Stomach (tissue), 19 donors: ENCODE results near the gene CDC42. TPM values are rescaled to one million over a fixed set of nuclear protein-coding genes. Genes with fewer than 3 reads are reported as not detected.
"Not testable (repeated sequence)": the region's sequence is repeated elsewhere in the genome, so short reads cannot be mapped to it uniquely, and the experiment has no call there.

Experiments
- DNase-seq, 2 donors: peaks; one replicate each; pipeline versions ENCODE4 v3.0.0 to v3.0.0-alpha.2; 2013 to 2019
- H3K27ac ChIP-seq, 5 donors: fragments of 200-600 bp in 4 of 5; sonication (generic) in 4 of 5; one replicate each; pipeline ENCODE4 v1.5.1; 2013 to 2019; ENCODE audit warnings: mild to moderate bottlenecking in 1 of 5, moderate library complexity in 1 of 5
- H3K27me3 ChIP-seq, 3 donors: fragments of 200-600 bp; sonication (generic); one replicate each; pipeline ENCODE4 v1.5.1; 2017 to 2019; ENCODE audit warnings: mixed run types in 1 of 3
- H3K36me3 ChIP-seq, 4 donors: fragments of 200-600 bp; sonication (generic); 1 replicate in 3 of 4; 2 replicates in 1 of 4; pipeline ENCODE4 v1.5.1; 2016 to 2019
- H3K4me1 ChIP-seq, 4 donors: fragments of 200-600 bp; sonication (generic); one replicate each; pipeline ENCODE4 v1.5.1; 2016 to 2019
- H3K4me3 ChIP-seq, 4 donors: fragments of 200-600 bp; sonication (generic) in 3 of 4; one replicate each; pipeline ENCODE4 v1.5.1; 2016 to 2019; ENCODE audit warnings: mild to moderate bottlenecking in 1 of 4
- H3K9me3 ChIP-seq, 4 donors: fragments of 200-600 bp; sonication (generic); one replicate each; pipeline ENCODE4 v1.5.1; 2016 to 2019
- CTCF ChIP-seq, 7 experiments: fragments of 450-650 bp in 4 of 7; fragments of 200-600 bp in 3 of 7; sonication (generic) in 3 of 7; IDR thresholded peaks; one replicate each; pipeline ENCODE4 v1.5.1; 2016 to 2019; ENCODE audit warnings: antibody characterized with exemption in 7 of 7, control low read depth in 2 of 7, mild to moderate bottlenecking in 1 of 7
- EP300 ChIP-seq: sonication (generic); formaldehyde crosslinking; IDR thresholded peaks from one replicate; pipeline ENCODE4 v1.6.1; 2017; ENCODE audit warnings: antibody characterized with exemption
- POLR2A ChIP-seq, 4 donors: fragments of 450-650 bp; IDR thresholded peaks; one replicate each; pipeline ENCODE4 v1.6.1; 2016; ENCODE audit warnings: antibody characterized with exemption in 4 of 4, control low read depth in 2 of 4, mild to moderate bottlenecking in 1 of 4, moderate library complexity in 1 of 4
- POLR2AphosphoS5 ChIP-seq, 3 donors: sonication (generic); formaldehyde crosslinking; IDR thresholded peaks; one replicate each; pipeline ENCODE4 v1.6.1; 2016; ENCODE audit warnings: antibody characterized with exemption in 3 of 3
- WGBS, 5 donors: extraction: QIAGEN DNeasy Blood & Tissue Kit in 3 of 5; methylation state at CpG; one replicate each; pipeline versions ENCODE4 v1.1.5 to v1.1.7; 2013 to 2018; 5-methylcytosine and 5-hydroxymethylcytosine counted together
- intact Hi-C: fragments of 100-400 bp; cut with DNase I; formaldehyde crosslinking; loops from one replicate; pipeline ENCODE4 v1.15.1; 2023; ENCODE audit warnings: low total_unique reads
- long read RNA-seq, 10 donors: transcript quantifications; one replicate each; lab custom pipeline, GENCODE V29; 2026
- polyA plus RNA-seq, 3 donors: library from polyadenylated mRNA; stranded (reverse); fragments of 200-250 nt; gene quantifications; one replicate each; pipeline ENCODE4 v1.2.3, GENCODE V29; 2013
- total RNA-seq, 5 donors: library from RNA; depleted of rRNA; stranded (reverse); fragments of >200 nt; gene quantifications; one replicate each; pipeline versions ENCODE4 v1.1.0 to v1.2.3, GENCODE V29; 2014 to 2016
- donor health status: healthy with polysubstance abuse.
- donor health status: Bipolar disorder and iron deficiency.
- donor health status: healthy.

CDC42 gene
- total RNA-seq: 100 to 1,000 TPM in 2 of 5 donors, 10 to 100 TPM in 3; 72.4 to 425 (median 80.8) TPM
- 100 to 1,000 TPM in 2 of 3 donors, 10 to 100 TPM in 1; 91.8 to 242 (median 179) TPM for polyA plus RNA-seq
- long read RNA-seq, donor 1, partial matches to known transcripts: 28 of 56 reads
- long read RNA-seq, donor 1, other reads (novel, unspliced or antisense): 27 of 56 reads
- long read RNA-seq, donor 2, partial matches to known transcripts: 0 of 43 reads
- long read RNA-seq, donor 2, other reads (novel, unspliced or antisense): 41 of 43 reads
- long read RNA-seq, donor 3, partial matches to known transcripts: 65 of 65 reads
- long read RNA-seq, donor 3, other reads (novel, unspliced or antisense): 0 of 65 reads
- long read RNA-seq, donor 4, partial matches to known transcripts: 0 of 6 reads
- long read RNA-seq, donor 4, other reads (novel, unspliced or antisense): 6 of 6 reads
- long read RNA-seq, donor 5, partial matches to known transcripts: 32 of 107 reads
- long read RNA-seq, donor 5, other reads (novel, unspliced or antisense): 69 of 107 reads
- long read RNA-seq, donor 6: 0 reads
- long read RNA-seq, donor 7, partial matches to known transcripts: 89 of 171 reads
- long read RNA-seq, donor 7, other reads (novel, unspliced or antisense): 80 of 171 reads
- long read RNA-seq, donor 8, partial matches to known transcripts: 117 of 120 reads
- long read RNA-seq, donor 8, other reads (novel, unspliced or antisense): 0 of 120 reads
- long read RNA-seq, donor 9, partial matches to known transcripts: 295 of 359 reads
- long read RNA-seq, donor 9, other reads (novel, unspliced or antisense): 54 of 359 reads
- long read RNA-seq, donor 10, partial matches to known transcripts: 22 of 45 reads
- long read RNA-seq, donor 10, other reads (novel, unspliced or antisense): 23 of 45 reads

- H3K4me3 ChIP-seq: peak within 1 kb of the TSS; percentile 63 to 100 (median 85)
- TF ChIP-seq POLR2AphosphoS5 (IDR thresholded peaks at IDR 0.05) (peak; percentile 98 to 100 (median 99)), POLR2A (IDR thresholded peaks at IDR 0.05) (peak in 2 of 4 donors; percentile 93 to 98), CTCF (IDR thresholded peaks at IDR 0.05) (no peak), EP300 (no peak)
- intact Hi-C loops: no loop called here
These were observed at the start of gene CDC42 for GRCh38 chr1:22052115-22053016. Gene CDC42, plus strand, starts transcription at chr1:22052709. Its CDS starts 25,770 bp downstream, at chr1:22078479.

DNA sequence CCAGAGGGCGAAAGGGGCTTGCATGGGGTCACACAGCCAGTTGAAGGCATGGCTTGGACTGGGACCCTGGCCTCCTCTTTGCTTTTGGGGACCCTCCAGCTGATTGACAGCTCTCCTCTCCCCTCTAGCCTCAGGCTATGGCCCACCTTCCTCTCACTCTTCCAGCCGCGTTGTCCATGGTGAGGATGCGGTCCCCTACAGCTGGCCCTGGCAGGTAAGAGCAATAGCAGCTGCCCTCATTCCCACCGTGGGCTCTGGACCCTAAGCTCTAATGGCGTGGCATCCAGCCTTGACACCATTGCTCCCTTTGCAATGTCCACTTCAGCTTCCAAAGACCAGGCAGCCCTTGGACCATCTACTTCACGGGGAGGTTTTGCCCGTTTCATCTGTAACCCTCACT, 49.6 kb upstream of the CDC42 start:
- H3K36me3 ChIP-seq, H3K9me3 ChIP-seq, H3K27me3 ChIP-seq, DNase-seq, H3K27ac ChIP-seq, H3K4me3 ChIP-seq, intact Hi-C loops: not testable (repeated sequence)
- 82 to 93% (median 90%) methylated on average over 8 of the region's 8 CpGs for whole genome bisulfite sequencing, 5 donors
- H3K4me1 ChIP-seq: peaks cover 0 to 12% (median 0%) of the 10 kb centered on the region in 4 donors

More at GRCh38 chr1:22052115-22053016, at the start of gene CDC42:
- Histone ChIP-seq H3K27ac (peak within 1 kb of the TSS; percentile 98 to 100 (median 100)), H3K36me3 (peaks cover 0 to 7% (median 1%) of the 10 kb centered on the region in 4 donors), H3K9me3 (no peaks in the 10 kb centered on the region), H3K4me1 (peaks cover 24 to 45% (median 35%) of the 10 kb centered on the region in 4 donors), H3K27me3 (no peaks in the 10 kb centered on the region)
- DNase-seq: peak; percentile 98 to 99
- WGBS, 5 donors: 13 to 20% (median 17%) methylated on average over 58 to 81 of the region's 81 CpGs

- H3K9me3 ChIP-seq, H3K27me3 ChIP-seq, H3K4me3 ChIP-seq, DNase-seq, H3K4me1 ChIP-seq, H3K27ac ChIP-seq, intact Hi-C loops, H3K36me3 ChIP-seq: not testable (repeated sequence)
- 96 to 100% (median 100%) methylated on average over 1 to 3 of the region's 3 CpGs for WGBS, 5 donors
These were observed 48.5 kb upstream of the CDC42 start for GRCh38 chr1:22003959-22004358.

DNA sequence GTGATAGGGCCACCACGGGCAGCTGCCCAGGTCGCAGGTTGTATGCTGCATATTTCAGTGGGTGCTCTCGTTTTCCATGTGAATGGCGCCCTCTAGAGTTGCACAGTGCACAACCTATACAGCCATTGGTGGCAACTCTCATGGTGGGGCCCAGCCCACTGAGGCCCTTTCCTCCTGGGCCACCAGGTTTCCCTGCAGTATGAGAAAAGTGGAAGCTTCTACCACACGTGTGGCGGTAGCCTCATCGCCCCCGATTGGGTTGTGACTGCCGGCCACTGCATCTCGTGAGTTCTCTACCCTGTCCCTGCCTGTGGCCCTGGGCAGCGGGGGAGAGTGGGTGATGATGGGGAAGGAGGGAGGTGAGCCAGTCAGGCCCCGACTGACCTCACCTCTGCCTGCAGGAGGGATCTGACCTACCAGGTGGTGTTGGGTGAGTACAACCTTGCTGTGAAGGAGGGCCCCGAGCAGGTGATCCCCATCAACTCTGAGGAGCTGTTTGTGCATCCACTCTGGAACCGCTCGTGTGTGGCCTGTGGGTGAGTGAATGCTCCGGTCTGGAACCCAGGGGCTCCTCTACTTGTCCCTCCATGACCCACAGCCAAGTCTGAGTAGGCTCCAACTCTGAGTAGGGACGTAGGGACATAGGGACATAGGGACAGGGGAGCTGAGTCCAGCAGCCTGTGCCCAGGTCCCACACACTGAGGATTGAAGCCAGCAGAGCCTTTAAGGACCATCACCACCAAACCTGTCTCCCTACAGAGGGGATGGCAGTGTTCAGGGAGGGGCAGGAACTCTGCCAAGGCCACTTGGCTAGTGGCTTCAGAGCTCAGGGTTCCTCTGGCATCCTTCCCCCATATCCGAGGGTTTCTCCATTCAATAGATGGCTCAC, 47.0 kb upstream of the CDC42 start:
- H3K27me3 ChIP-seq, H3K27ac ChIP-seq, intact Hi-C loops, H3K4me1 ChIP-seq, H3K36me3 ChIP-seq, H3K4me3 ChIP-seq, H3K9me3 ChIP-seq: not testable (repeated sequence)
- peak; percentile 68 to 70 for DNase-seq
- WGBS, 5 donors: 43 to 69% (median 63%) methylated on average over 10 to 18 of the region's 18 CpGs
- TF ChIP-seq CTCF (IDR thresholded peaks at IDR 0.05): peak in 4 of 7 experiments; percentile 11 to 20 (median 16)

- H3K4me3 ChIP-seq, intact Hi-C loops: not testable (repeated sequence)
These were observed 45.8 kb upstream of the CDC42 start for GRCh38 chr1:22006736-22007135.

DNA sequence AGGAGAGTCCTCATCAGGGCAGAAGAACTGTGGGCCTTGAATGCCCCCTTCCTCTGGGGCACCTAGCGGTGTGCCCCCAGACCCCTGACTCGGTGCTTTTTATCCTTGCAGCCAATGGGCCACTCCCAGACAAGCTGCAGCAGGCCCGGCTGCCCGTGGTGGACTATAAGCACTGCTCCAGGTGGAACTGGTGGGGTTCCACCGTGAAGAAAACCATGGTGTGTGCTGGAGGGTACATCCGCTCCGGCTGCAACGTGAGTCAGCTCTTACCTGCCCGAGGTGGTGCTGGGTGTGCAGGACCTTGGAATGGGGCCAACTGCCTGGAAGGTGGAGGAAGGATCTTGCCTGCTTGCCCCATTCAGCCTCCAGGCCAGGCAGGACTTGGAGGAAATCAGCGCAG, 45.2 kb upstream of the CDC42 start:
- H3K36me3 ChIP-seq, H3K4me3 ChIP-seq, DNase-seq, intact Hi-C loops, H3K27ac ChIP-seq, H3K27me3 ChIP-seq, H3K9me3 ChIP-seq, H3K4me1 ChIP-seq: not testable (repeated sequence)
- 53 to 72% (median 69%) methylated on average over 7 to 9 of the region's 10 CpGs for WGBS, 5 donors

More at GRCh38 chr1:22006736-22007135, 45.8 kb upstream of the CDC42 start:
- not testable (repeated sequence) for H3K27me3 ChIP-seq, H3K27ac ChIP-seq, H3K9me3 ChIP-seq, H3K4me1 ChIP-seq, H3K36me3 ChIP-seq, DNase-seq
- 71 to 94% (median 85%) methylated on average over 9 to 13 of the region's 13 CpGs for WGBS, 5 donors

DNA sequence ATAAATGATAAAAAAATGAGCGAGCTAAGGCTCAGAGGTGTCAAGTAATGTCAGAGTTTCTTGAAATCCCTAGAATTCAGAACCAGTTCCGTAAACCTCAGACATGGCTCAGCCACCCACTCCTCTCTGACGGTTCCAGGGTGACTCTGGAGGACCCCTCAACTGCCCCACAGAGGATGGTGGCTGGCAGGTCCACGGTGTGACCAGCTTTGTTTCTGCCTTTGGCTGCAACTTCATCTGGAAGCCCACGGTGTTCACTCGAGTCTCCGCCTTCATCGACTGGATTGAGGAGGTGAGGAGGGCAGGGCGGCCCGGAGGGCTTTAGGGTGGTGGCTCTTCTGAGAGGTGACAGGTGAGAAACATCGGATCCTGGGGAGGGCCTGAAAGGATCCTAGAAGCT, 42.9 kb upstream of the CDC42 start:
- H3K9me3 ChIP-seq, intact Hi-C loops: not testable (repeated sequence)

GRCh38 chr1:22012752-22013151, 39.8 kb upstream of the CDC42 start:
- H3K27me3 ChIP-seq, H3K27ac ChIP-seq, H3K36me3 ChIP-seq, DNase-seq, intact Hi-C loops, H3K4me1 ChIP-seq, H3K9me3 ChIP-seq, H3K4me3 ChIP-seq: not testable (repeated sequence)
- 73 to 85% (median 77%) methylated on average over 3 to 4 of the region's 4 CpGs for WGBS, 5 donors

More for the DNA sequence above, 42.9 kb upstream of the CDC42 start:
- H3K4me1 ChIP-seq, H3K27me3 ChIP-seq, H3K4me3 ChIP-seq, H3K27ac ChIP-seq, H3K36me3 ChIP-seq, DNase-seq: not testable (repeated sequence)
- WGBS, 5 donors: 81 to 88% (median 84%) methylated on average over 9 to 11 of the region's 11 CpGs
